Motor neuron (in vitro differentiated cells): ENCODE measurements around the gene DDX23. TPM values are rescaled to one million over a fixed set of nuclear protein-coding genes. Genes with fewer than 3 reads are reported as not detected.

ENCODE experiments used
- ATAC-seq, 8 experiments: fragments of 200-7000 bp; cut with Tn5 transposase; replicated peaks in 6 of 8; 2 replicates each; pipeline ENCODE4 v1.8.0; 2021; ENCODE audit warnings: mild to moderate bottlenecking in 8 of 8, moderate library complexity in 8 of 8
- H3K27ac ChIP-seq, 2 donors: fragments of 250-450 bp; sonication (Bioruptor Pico); 2 replicates each; pipeline ENCODE4 v1.9.0; 2021; ENCODE audit warnings: antibody characterized with exemption in 2 of 2, mild to moderate bottlenecking in 2 of 2, moderate library complexity in 1 of 2
- H3K4me1 ChIP-seq, 2 donors: fragments of 250-450 bp; sonication (Bioruptor Pico); replicated peaks in 1 of 2; 2 replicates each; pipeline ENCODE4 v1.6.1; 2021; ENCODE audit warnings: antibody characterized with exemption in 2 of 2, mild to moderate bottlenecking in 2 of 2, moderate library complexity in 1 of 2
- H3K4me3 ChIP-seq, 5 donors: fragments of 250-450 bp; sonication (Bioruptor Pico); 2 replicates each; pipeline ENCODE4 v1.9.0; 2021; ENCODE audit warnings: antibody characterized with exemption in 5 of 5, mild to moderate bottlenecking in 5 of 5, moderate library complexity in 4 of 5
- WGBS, 10 experiments: fragments of 450-650 bp; shearing (Covaris generic); methylation state at CpG; one replicate each; pipeline ENCODE4 v1.0.0; 2022; 5-methylcytosine and 5-hydroxymethylcytosine counted together
- in situ Hi-C, 9 experiments: fragments of 400-800 bp; cut with MboI; loops; one replicate each; pipeline ENCODE4 v1.15.0; 2021; ENCODE audit warnings: low sequenced_read_pairs in 9 of 9, low pct_unique_long_range_greater_than_20kb in 2 of 9; ENCODE audit not compliant: unreplicated experiment in 9 of 9
- total RNA-seq, 8 experiments: library from RNA; unstranded; fragments of 300-600 nt; gene quantifications; 2 replicates each; pipeline versions ENCODE4 v1.2.3 to v1.2.4, GENCODE V29; 2022

The DDX23 gene
- total RNA-seq, 8 experiments from 2014 or later = 31.8 to 94.8 (median 54.2) TPM

- in situ Hi-C loops = no loop called here
- ATAC-seq = peak in 3 of 8 experiments; percentile 31 to 56 (median 47)
- 56 to 100% (median 87%) methylated on average over 1 to 3 of the region's 9 CpGs; no CpG with 5 or more reads in 5 of the 10 experiments for WGBS, 10 experiments
- H3K27ac ChIP-seq = no peak overlapping the region
- no peak overlapping the region for H3K4me3 ChIP-seq
- H3K4me1 ChIP-seq = peaks cover under 1 to 1% of the 10 kb centered on the region in 2 donors
Measured at GRCh38 chr12:48781750-48782456, 70.1 kb downstream of the DDX23 start.

DNA sequence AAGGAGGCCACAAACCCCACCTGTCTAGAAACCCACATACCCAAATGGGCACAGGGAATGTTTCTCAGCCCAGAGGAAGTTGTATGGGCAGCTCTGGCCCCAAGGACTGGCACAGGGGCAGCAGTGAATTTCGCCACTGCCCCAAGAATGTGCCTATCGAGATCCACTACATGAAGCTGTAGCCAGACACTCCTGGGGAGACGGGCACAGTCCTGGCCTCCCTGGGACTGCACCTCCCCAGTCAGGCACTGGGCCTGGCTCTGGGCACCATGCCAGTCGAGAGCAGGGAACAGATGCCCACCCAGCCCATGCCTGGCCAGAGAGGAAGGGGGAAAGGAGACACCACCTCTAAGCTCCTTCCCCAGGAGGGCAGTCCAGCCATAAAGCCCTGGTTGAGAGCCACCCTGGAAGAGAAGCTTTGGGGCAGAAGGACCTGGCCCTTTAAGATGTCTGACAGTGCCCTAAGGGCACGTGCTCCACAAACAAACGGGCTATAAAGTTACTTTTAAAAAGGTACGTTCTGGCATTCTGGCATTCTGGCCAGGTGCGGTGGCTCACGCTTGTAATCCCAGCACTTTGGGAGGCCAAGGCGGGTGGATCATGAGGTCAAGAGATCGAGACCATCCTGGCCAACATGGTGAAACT lies 71.5 kb downstream of the DDX23 start:
- Histone ChIP-seq H3K4me3 (no peak overlapping the region), H3K27ac (no peak overlapping the region), H3K4me1 (no peaks in the 10 kb centered on the region)
- in situ Hi-C loops = no loop called here
- no peak for ATAC-seq
- WGBS, 10 experiments = 44 to 84% (median 64%) methylated on average over 2 to 6 of the region's 11 CpGs; no CpG with 5 or more reads in 5 of the 10 experiments

DNA sequence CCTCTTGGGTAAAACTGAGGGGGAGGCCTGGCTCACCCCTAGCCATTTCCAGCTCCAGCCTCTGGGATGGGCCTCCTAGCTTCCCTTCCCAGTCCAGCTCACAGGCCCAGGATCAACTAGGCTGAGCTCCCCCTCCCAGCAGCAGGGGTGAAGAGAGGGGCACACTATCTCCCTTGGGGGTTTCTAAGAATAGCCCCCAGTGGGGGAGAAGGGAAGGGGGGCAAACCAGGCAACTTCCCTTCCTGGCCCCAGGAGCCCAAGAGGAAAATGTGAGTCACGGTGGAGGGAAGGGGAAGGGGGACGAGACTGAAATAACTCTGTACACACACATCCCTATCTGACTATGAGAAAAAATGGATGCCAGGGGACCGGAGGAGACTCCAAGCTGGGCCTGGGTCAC lies 72.1 kb downstream of the DDX23 start:
- WGBS, 10 experiments = 80 to 100% (median 80%) methylated on average over 1 to 2 of the region's 3 CpGs; no CpG with 5 or more reads in 7 of the 10 experiments
- no peaks in the 10 kb centered on the region for H3K4me1 ChIP-seq
- H3K4me3 ChIP-seq = no peak overlapping the region
- in situ Hi-C loops = no loop called here
- H3K27ac ChIP-seq = no peak overlapping the region
- ATAC-seq = no peak

Other genes starting within 250 kb of the DDX23 start
- gene KANSL2, start 169.9 kb downstream of the DDX23 start, total RNA-seq = 10 to 100 TPM; 29.3 to 57.5 (median 41.8) TPM
- gene CCNT1, start 135.5 kb downstream of the DDX23 start, total RNA-seq = 10 to 100 TPM; 29.5 to 58.5 (median 37.2) TPM
- 10 to 100 TPM; 12.4 to 43.6 (median 20.0) TPM for gene ADCY6, start 63.1 kb downstream of the DDX23 start, total RNA-seq
- gene CACNB3, start 33.7 kb downstream of the DDX23 start, total RNA-seq = 10 to 100 TPM in 7 of 8 experiments, 1 to 10 TPM in 1; 4.7 to 40.3 (median 37.7) TPM
- gene RND1, start 13.7 kb upstream of the DDX23 start, total RNA-seq = 10 to 100 TPM in 2 of 8 experiments, 1 to 10 TPM in 6; 1.1 to 12.3 (median 5.7) TPM
- 10 to 100 TPM in 3 of 8 experiments, 1 to 10 TPM in 5; 6.0 to 64.3 (median 7.9) TPM for gene FKBP11, start 73.3 kb upstream of the DDX23 start, total RNA-seq
- 100 to 1,000 TPM in 2 of 8 experiments, 10 to 100 TPM in 6; 48.8 to 124 (median 74.2) TPM for gene ARF3, start 105.3 kb upstream of the DDX23 start, total RNA-seq
- 1 to 10 TPM in 3 of 8 experiments, under 1 TPM in 5; 0.22 to 2.2 (median 0.71) TPM for gene WNT10B, start 119.6 kb upstream of the DDX23 start, total RNA-seq
- under 1 TPM in 2 of 8 experiments, not detected in 6; 0.21 to 0.71 TPM for gene WNT1, start 126.2 kb upstream of the DDX23 start, total RNA-seq
- 1 to 10 TPM in 1 of 8 experiments, under 1 TPM in 7; 0.23 to 1.4 (median 0.57) TPM for gene DDN, start 147.2 kb upstream of the DDX23 start, total RNA-seq
- 100 to 1,000 TPM in 1 of 8 experiments, 10 to 100 TPM in 7; 39.2 to 106 (median 55.3) TPM for gene PRKAG1, start 166.6 kb upstream of the DDX23 start, total RNA-seq
- 10 to 100 TPM; 11.7 to 96.4 (median 19.6) TPM for gene KMT2D, start 208.6 kb upstream of the DDX23 start, total RNA-seq
- gene RHEBL1, start 217.8 kb upstream of the DDX23 start, total RNA-seq = 1 to 10 TPM in 4 of 8 experiments, under 1 TPM in 3, not detected in 1; 0.45 to 4.1 (median 1.2) TPM
- under 1 TPM in 7 of 8 experiments, not detected in 1; 0.09 to 0.62 (median 0.13) TPM for gene DHH, start 242.6 kb upstream of the DDX23 start, total RNA-seq